Upper lobe of left lung (tissue), 4 donors: ENCODE measurements around the gene DXO.

Experiments used
- CTCF ChIP-seq, 6 experiments: fragments of 450-650 bp in 4 of 6; fragments of 200-600 bp in 2 of 6; sonication (generic) in 2 of 6; IDR thresholded peaks; one replicate each; pipeline ENCODE4 v1.5.1; 2016 to 2019; ENCODE audit warnings: antibody characterized with exemption in 6 of 6
- EP300 ChIP-seq, 4 donors: sonication (generic); formaldehyde crosslinking; IDR thresholded peaks; one replicate each; pipeline ENCODE4 v1.5.1; 2017; ENCODE audit warnings: antibody characterized with exemption in 4 of 4, control low read depth in 2 of 4
- POLR2A ChIP-seq, 4 donors: fragments of 450-650 bp; IDR thresholded peaks; one replicate each; pipeline ENCODE4 v1.5.1; 2016 to 2017; ENCODE audit warnings: antibody characterized with exemption in 4 of 4, mild to moderate bottlenecking in 2 of 4
- POLR2AphosphoS5 ChIP-seq, 2 donors: sonication (generic); formaldehyde crosslinking; IDR thresholded peaks; one replicate each; pipeline ENCODE4 v1.5.1; 2017; ENCODE audit warnings: antibody characterized with exemption in 2 of 2

DNA sequence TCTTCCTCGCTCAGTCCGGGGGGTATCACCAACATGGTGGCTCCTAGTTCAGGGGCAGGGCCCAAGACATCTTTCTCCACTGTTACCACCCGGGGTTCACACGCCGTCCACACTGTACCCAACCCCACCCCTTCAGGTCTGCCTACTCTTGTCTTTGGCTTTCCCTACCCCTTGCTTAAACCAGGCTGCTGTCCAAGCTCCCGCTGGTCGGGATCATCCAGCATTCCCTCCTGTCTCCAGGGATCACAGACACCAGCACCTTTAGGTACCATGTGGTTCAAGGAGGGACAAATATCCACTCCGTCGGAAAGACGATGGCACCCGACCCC is 13.6 kb downstream of the DXO start:
- no peak for TF ChIP-seq CTCF (IDR thresholded peaks at IDR 0.05)
- TF ChIP-seq POLR2A (IDR thresholded peaks at IDR 0.05), result no peak
- no peak for TF ChIP-seq EP300 (IDR thresholded peaks at IDR 0.05)
- TF ChIP-seq POLR2AphosphoS5 (IDR thresholded peaks at IDR 0.05), result no peak
